Nephron progenitor cell (in vitro differentiated cells): ENCODE data around the gene UBAP1L.

ENCODE experiments used
- DNase-seq: peaks from one replicate; pipeline ENCODE4 v3.0.0; 2021
- H3K27ac Mint-ChIP-seq: 2 replicates; pipeline ENCODE4 v1.8.0; 2021; ENCODE audit warnings: mild to moderate bottlenecking, moderate library complexity, mixed read lengths
- H3K27me3 Mint-ChIP-seq: 2 replicates; pipeline ENCODE4 v1.8.0; 2021; ENCODE audit warnings: mild to moderate bottlenecking, low read depth, mixed read lengths; ENCODE audit not compliant: poor library complexity
- H3K36me3 Mint-ChIP-seq: 2 replicates; pipeline ENCODE4 v1.8.0; 2021; ENCODE audit warnings: low read depth, mixed read lengths
- H3K4me1 Mint-ChIP-seq: 2 replicates; pipeline ENCODE4 v1.8.0; 2021; ENCODE audit warnings: mixed read lengths
- H3K4me3 Mint-ChIP-seq: 2 replicates; pipeline ENCODE4 v1.8.0; 2021; ENCODE audit warnings: mild to moderate bottlenecking, moderate library complexity, mixed read lengths
- H3K9me3 Mint-ChIP-seq: 2 replicates; pipeline ENCODE4 v1.8.0; 2021; ENCODE audit warnings: mild to moderate bottlenecking, moderate library complexity, mixed read lengths
- CTCF ChIP-seq: fragments of 200-600 bp; sonication (generic); IDR thresholded peaks from 2 replicates; pipeline ENCODE4 v1.5.0; 2021; ENCODE audit warnings: antibody characterized with exemption

Gene UBAP1L

GRCh38 chr15:65060641-65061397, 54.2 kb downstream of the UBAP1L start:
- Mint-ChIP-seq H3K27me3 (peaks cover 3% of the 10 kb centered on the region), H3K4me1 (peaks cover 52% of the 10 kb centered on the region), H3K4me3 (no peak overlapping the region), H3K36me3 (peaks cover 45% of the 10 kb centered on the region), H3K27ac (no peak overlapping the region), H3K9me3 (no peaks in the 10 kb centered on the region)
- no peak for TF ChIP-seq CTCF
- DNase-seq: no peak

- H3K4me1 Mint-ChIP-seq: peaks cover 50% of the 10 kb centered on the region
- H3K4me3 Mint-ChIP-seq: no peak overlapping the region
- H3K9me3 Mint-ChIP-seq: no peaks in the 10 kb centered on the region
- H3K27ac Mint-ChIP-seq: no peak overlapping the region
- peaks cover 3% of the 10 kb centered on the region for H3K27me3 Mint-ChIP-seq
- DNase-seq: no peak
- peaks cover 46% of the 10 kb centered on the region for H3K36me3 Mint-ChIP-seq
- TF ChIP-seq CTCF: no peak
Observed at GRCh38 chr15:65059931-65060596, 54.9 kb downstream of the UBAP1L start.

- H3K27ac Mint-ChIP-seq: no peak overlapping the region
- no peak overlapping the region for H3K4me3 Mint-ChIP-seq
- peaks cover 52% of the 10 kb centered on the region for H3K4me1 Mint-ChIP-seq
- peaks cover 3% of the 10 kb centered on the region for H3K27me3 Mint-ChIP-seq
- TF ChIP-seq CTCF: no peak
- H3K9me3 Mint-ChIP-seq: no peaks in the 10 kb centered on the region
- DNase-seq: no peak
- H3K36me3 Mint-ChIP-seq: peaks cover 46% of the 10 kb centered on the region
Observed at GRCh38 chr15:65059369-65059750, 55.6 kb downstream of the UBAP1L start.

GRCh38 chr15:65058394-65059368, 56.3 kb downstream of the UBAP1L start:
- Mint-ChIP-seq H3K36me3 (peaks cover 46% of the 10 kb centered on the region), H3K9me3 (no peaks in the 10 kb centered on the region), H3K4me1 (peaks cover 55% of the 10 kb centered on the region), H3K27me3 (peaks cover 3% of the 10 kb centered on the region), H3K4me3 (no peak overlapping the region), H3K27ac (peak overlapping the region; percentile 22)
- no peak for DNase-seq
- no peak for TF ChIP-seq CTCF

- Mint-ChIP-seq H3K4me3 (no peak overlapping the region), H3K9me3 (no peaks in the 10 kb centered on the region), H3K36me3 (peaks cover 44% of the 10 kb centered on the region), H3K27ac (peak overlapping the region; percentile 88), H3K27me3 (peaks cover 6% of the 10 kb centered on the region), H3K4me1 (peaks cover 43% of the 10 kb centered on the region)
- no peak for TF ChIP-seq CTCF
- DNase-seq: no peak
Observed at GRCh38 chr15:65057549-65057940, 57.5 kb downstream of the UBAP1L start.
